Endodermal cell (in vitro differentiated cells): ENCODE data around the gene HOXB1. TPM values are rescaled to one million over a fixed set of nuclear protein-coding genes. Genes with fewer than 3 reads are reported as not detected.

ENCODE experiments used
- DNase-seq: peaks from one replicate; pipeline ENCODE4 v3.0.0-alpha.2; 2017
- H3K27ac ChIP-seq: 2 replicates; pipeline ENCODE4 v1.5.1; 2013; ENCODE audit warnings: mild to moderate bottlenecking, low read depth, low read length, moderate library complexity
- H3K27me3 ChIP-seq: 2 replicates; pipeline ENCODE4 v1.6.1; 2013; ENCODE audit warnings: mild to moderate bottlenecking, low read length, moderate library complexity; ENCODE audit not compliant: insufficient read depth, control insufficient read depth, poor library complexity, severe bottlenecking
- H3K36me3 ChIP-seq: 2 replicates; pipeline ENCODE4 v1.7.0; 2013; ENCODE audit warnings: mild to moderate bottlenecking, low read length, moderate library complexity; ENCODE audit not compliant: control insufficient read depth, insufficient read depth
- H3K4me1 ChIP-seq: one replicate; pipeline ENCODE4 v1.7.0; 2013; ENCODE audit warnings: low read length; ENCODE audit not compliant: control insufficient read depth, insufficient read depth
- H3K4me3 ChIP-seq: 2 replicates; pipeline ENCODE4 v1.5.1; 2013; ENCODE audit warnings: mild to moderate bottlenecking, low read length, moderate library complexity
- H3K9ac ChIP-seq: 2 replicates; pipeline ENCODE4 v1.6.1; 2013; ENCODE audit warnings: mild to moderate bottlenecking, low read length, moderate library complexity; ENCODE audit not compliant: poor library complexity, severe bottlenecking; ENCODE audit errors: extremely low read depth
- H3K9me3 ChIP-seq: 2 replicates; pipeline ENCODE4 v1.6.1; 2013; ENCODE audit warnings: mild to moderate bottlenecking, low read length, moderate library complexity; ENCODE audit not compliant: control insufficient read depth
- H3K27ac Mint-ChIP-seq: 2 replicates; pipeline ENCODE4 v1.8.0; 2020; ENCODE audit warnings: mixed read lengths
- H3K27me3 Mint-ChIP-seq: 2 replicates; pipeline ENCODE4 v1.8.0; 2021; ENCODE audit warnings: mild to moderate bottlenecking, mixed read lengths; ENCODE audit not compliant: insufficient read depth
- H3K36me3 Mint-ChIP-seq: 2 replicates; pipeline ENCODE4 v1.8.0; 2020; ENCODE audit warnings: low read depth, mixed read lengths
- H3K4me1 Mint-ChIP-seq: 2 replicates; pipeline ENCODE4 v1.8.0; 2020; ENCODE audit warnings: mixed read lengths
- H3K4me3 Mint-ChIP-seq: 2 replicates; pipeline ENCODE4 v1.8.0; 2020; ENCODE audit warnings: mild to moderate bottlenecking, moderate library complexity, mixed read lengths
- H3K9me3 Mint-ChIP-seq: 2 replicates; pipeline ENCODE4 v1.8.0; 2020; ENCODE audit warnings: mild to moderate bottlenecking, mixed read lengths
- WGBS, 2 experiments: methylation state at CpG; one replicate each; pipeline versions ENCODE4 v1.1.5 to v1.1.7; 2013; ENCODE audit warnings: missing lambda C conversion rate in 2 of 2, mixed read lengths in 1 of 2; ENCODE audit not compliant: insufficient coverage in 1 of 2, insufficient read length in 1 of 2; 5-methylcytosine and 5-hydroxymethylcytosine counted together
- total RNA-seq, 2 donors: library from RNA; stranded (reverse); fragmentation: NEBNext Ultra II Directional in 1 of 2; extraction: Animal tissue kit (Norgen Biotek cat#: 25700) in 1 of 2; gene quantifications; 2 replicates in 1 of 2; 3 replicates in 1 of 2; pipeline ENCODE4 v1.2.1, GENCODE V29; 2021
- TF ChIP-seq, protein P1 (sequence below): fragments of 200-600 bp; sonication (generic); conservative IDR thresholded peaks from 2 replicates; pipeline ENCODE4 v1.5.0; 2021; ENCODE audit warnings: antibody characterized with exemption, mild to moderate bottlenecking

HOXB1 gene
- total RNA-seq, 2 donors from 2014 or later, result not detected

DNA sequence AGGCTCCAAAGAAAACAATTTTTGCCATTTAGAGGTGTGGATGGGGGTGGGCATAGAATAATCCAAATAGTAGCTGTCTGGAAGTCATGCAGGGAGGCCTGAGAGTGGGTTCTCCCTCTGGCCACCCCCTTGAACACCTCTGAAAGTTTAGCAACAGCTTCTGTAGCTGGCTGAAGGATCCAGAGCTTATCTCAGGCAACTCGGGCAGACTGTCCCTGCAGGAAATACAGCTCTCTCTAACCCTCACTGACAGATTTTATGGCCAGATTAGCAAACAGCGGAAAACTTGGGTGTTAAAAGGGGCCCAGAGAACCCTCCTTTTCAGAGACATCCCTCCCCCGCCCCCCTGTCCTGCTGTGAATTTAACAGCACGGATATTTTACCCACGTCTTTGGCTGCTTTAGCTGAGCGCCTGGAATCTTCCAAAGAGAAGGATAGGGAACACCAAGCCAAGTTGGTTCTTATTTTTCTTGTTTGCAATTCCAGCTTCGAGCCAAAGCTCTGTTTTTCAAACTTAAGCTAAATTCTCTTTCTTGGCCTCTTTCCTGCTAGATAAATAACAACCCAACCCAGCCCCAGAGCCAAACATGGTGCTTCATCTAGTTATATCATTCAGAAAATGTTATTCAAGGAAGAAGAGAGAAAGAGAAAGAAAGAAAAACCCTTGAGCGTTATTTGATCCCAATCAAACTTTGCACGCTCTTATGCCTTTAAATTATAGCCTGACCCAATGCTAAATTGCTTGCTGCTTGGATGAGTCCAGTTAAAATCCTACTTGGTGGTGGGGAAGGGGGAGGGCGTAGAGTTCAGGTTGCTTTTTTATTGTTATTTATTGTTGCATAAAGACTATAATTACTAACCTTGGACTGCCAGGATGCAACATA is 16.4 kb upstream of the HOXB1 start:
- no peak overlapping the region for H3K4me3 Mint-ChIP-seq
- no peaks in the 10 kb centered on the region for H3K9me3 Mint-ChIP-seq
- Histone ChIP-seq H3K9me3 (no peaks in the 10 kb centered on the region), H3K27ac (peak overlapping the region; percentile 95), H3K36me3 (no peaks in the 10 kb centered on the region), H3K4me3 (peak overlapping the region; percentile 47), H3K9ac (no peak overlapping the region), H3K4me1 (peaks cover 14% of the 10 kb centered on the region), H3K27me3 (peaks cover 99% of the 10 kb centered on the region)
- no peak overlapping the region for H3K27ac Mint-ChIP-seq
- 24 to 35% methylated on average over 7 to 9 of the region's 10 CpGs for WGBS, 2 experiments
- peaks cover 98% of the 10 kb centered on the region for H3K27me3 Mint-ChIP-seq
- H3K4me1 Mint-ChIP-seq, result peaks cover 27% of the 10 kb centered on the region
- no peaks in the 10 kb centered on the region for H3K36me3 Mint-ChIP-seq
- DNase-seq, result no peak
- TF ChIP-seq, protein P1, sequence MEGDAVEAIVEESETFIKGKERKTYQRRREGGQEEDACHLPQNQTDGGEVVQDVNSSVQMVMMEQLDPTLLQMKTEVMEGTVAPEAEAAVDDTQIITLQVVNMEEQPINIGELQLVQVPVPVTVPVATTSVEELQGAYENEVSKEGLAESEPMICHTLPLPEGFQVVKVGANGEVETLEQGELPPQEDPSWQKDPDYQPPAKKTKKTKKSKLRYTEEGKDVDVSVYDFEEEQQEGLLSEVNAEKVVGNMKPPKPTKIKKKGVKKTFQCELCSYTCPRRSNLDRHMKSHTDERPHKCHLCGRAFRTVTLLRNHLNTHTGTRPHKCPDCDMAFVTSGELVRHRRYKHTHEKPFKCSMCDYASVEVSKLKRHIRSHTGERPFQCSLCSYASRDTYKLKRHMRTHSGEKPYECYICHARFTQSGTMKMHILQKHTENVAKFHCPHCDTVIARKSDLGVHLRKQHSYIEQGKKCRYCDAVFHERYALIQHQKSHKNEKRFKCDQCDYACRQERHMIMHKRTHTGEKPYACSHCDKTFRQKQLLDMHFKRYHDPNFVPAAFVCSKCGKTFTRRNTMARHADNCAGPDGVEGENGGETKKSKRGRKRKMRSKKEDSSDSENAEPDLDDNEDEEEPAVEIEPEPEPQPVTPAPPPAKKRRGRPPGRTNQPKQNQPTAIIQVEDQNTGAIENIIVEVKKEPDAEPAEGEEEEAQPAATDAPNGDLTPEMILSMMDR, result no peak

DNA sequence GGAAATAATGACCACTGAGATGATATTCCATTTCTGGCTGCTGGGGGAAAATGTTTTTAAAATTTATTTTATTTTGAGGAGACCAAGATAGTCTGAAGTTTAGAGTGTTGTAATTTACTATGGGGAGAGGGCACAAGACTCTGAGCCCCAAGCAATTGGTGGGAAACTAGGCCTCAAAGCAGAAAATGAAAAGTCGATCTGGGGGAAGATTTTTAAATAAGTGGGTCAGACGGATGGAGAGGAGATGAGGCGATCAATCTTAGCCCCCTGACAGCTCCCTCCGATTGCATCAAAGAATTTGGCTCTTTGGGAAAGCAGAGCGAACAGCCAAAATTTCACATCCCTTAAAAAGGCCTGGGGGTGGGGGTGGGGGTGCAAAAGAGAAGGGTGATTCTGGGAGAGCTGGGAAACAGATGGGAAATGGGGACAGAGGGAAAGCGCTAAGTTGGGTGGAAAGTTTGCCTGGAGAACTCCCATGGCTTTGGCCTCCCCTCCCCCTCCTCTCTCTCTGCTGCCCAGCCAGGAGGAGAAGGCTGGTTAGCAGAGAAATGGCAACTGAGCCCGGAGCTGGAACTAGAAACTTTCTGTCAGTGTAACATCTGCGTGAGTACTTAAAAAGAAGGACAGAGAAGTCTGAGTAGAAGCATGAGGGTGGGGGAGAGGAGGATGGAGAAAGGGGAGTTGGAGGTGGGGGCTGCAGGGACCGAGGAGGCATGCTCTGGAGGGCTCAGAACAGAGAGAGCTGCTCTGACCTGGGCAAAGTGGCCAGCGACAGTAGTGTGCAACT is 15.5 kb upstream of the HOXB1 start:
- TF ChIP-seq, protein P1, result no peak
- Mint-ChIP-seq H3K4me3 (peak overlapping the region; percentile 10), H3K27me3 (peaks cover 98% of the 10 kb centered on the region), H3K4me1 (peaks cover 32% of the 10 kb centered on the region), H3K27ac (no peak overlapping the region), H3K9me3 (no peaks in the 10 kb centered on the region), H3K36me3 (no peaks in the 10 kb centered on the region)
- WGBS, 2 experiments, result 21 to 26% methylated on average over 5 to 10 of the region's 10 CpGs
- Histone ChIP-seq H3K27ac (peak overlapping the region; percentile 95), H3K9ac (no peak overlapping the region), H3K27me3 (peaks cover 99% of the 10 kb centered on the region), H3K4me1 (peaks cover 14% of the 10 kb centered on the region), H3K36me3 (no peaks in the 10 kb centered on the region), H3K9me3 (no peaks in the 10 kb centered on the region), H3K4me3 (peak overlapping the region; percentile 47)
- DNase-seq, result peak; percentile 86

DNA sequence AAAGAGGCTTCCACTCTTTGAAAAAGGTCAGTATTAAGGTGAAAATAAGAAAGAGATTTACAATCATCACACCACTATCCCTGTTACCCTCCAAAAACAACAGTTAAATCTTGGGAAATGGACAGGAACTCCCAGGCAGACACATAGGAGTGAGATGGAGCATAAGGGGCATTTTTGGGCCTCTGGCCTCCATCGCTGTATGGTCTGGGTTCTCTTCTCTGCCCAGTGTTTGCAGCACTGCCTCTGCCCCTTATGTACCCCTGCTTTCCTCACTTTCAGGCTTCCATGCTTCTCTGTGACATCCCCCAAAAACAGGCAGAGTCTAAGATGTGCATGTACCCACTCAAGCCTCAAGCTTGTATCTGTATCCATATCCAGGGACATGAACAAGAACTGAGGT is 14.7 kb upstream of the HOXB1 start:
- Mint-ChIP-seq H3K4me3 (no peak overlapping the region), H3K27ac (no peak overlapping the region), H3K9me3 (no peaks in the 10 kb centered on the region), H3K36me3 (no peaks in the 10 kb centered on the region), H3K4me1 (peaks cover 32% of the 10 kb centered on the region), H3K27me3 (peaks cover 97% of the 10 kb centered on the region)
- Histone ChIP-seq H3K36me3 (no peaks in the 10 kb centered on the region), H3K4me1 (peaks cover 11% of the 10 kb centered on the region), H3K9me3 (no peaks in the 10 kb centered on the region), H3K4me3 (peak overlapping the region; percentile 82), H3K27me3 (peaks cover 100% of the 10 kb centered on the region), H3K27ac (peak overlapping the region; percentile 95), H3K9ac (no peak overlapping the region)
- 86 to 89% methylated on average over 1 of the region's 1 CpG for WGBS, 2 experiments
- TF ChIP-seq, protein P1, result no peak
- no peak for DNase-seq
